Esophagus (tissue), 2 donors: ENCODE results near the gene PYGB. TPM values are rescaled to one million over a fixed set of nuclear protein-coding genes. Genes with fewer than 3 reads are reported as not detected.
"Not testable (repeated sequence)": the region's sequence is repeated elsewhere in the genome, so short reads cannot be mapped to it uniquely, and the experiment has no call there.

ENCODE experiments used
- H3K27ac ChIP-seq, 2 donors: one replicate each; pipeline ENCODE4 v1.5.1; 2013; ENCODE audit warnings: low read depth in 2 of 2, mild to moderate bottlenecking in 2 of 2, inconsistent platforms in 1 of 2, low read length in 1 of 2, moderate library complexity in 1 of 2
- H3K27me3 ChIP-seq, 2 donors: one replicate each; pipeline ENCODE4 v1.6.1; 2013; ENCODE audit warnings: low read length in 2 of 2, control low read depth in 1 of 2, mild to moderate bottlenecking in 1 of 2; ENCODE audit not compliant: insufficient read depth in 2 of 2, control insufficient read depth in 1 of 2
- H3K36me3 ChIP-seq, 2 donors: one replicate each; pipeline ENCODE4 v1.6.1; 2013; ENCODE audit warnings: low read length in 1 of 2; ENCODE audit not compliant: control insufficient read depth in 2 of 2, insufficient read depth in 2 of 2
- H3K4me1 ChIP-seq, 2 donors: one replicate each; pipeline ENCODE4 v1.6.1; 2013; ENCODE audit warnings: low read length in 1 of 2; ENCODE audit not compliant: control insufficient read depth in 2 of 2, insufficient read depth in 2 of 2
- H3K4me3 ChIP-seq, 2 donors: one replicate each; pipeline ENCODE4 v1.5.1; 2013; ENCODE audit warnings: low read length in 2 of 2, mild to moderate bottlenecking in 2 of 2, low read depth in 1 of 2, moderate library complexity in 1 of 2
- H3K9me3 ChIP-seq, 2 donors: one replicate each; pipeline ENCODE4 v1.6.1; 2013; ENCODE audit warnings: mild to moderate bottlenecking in 2 of 2, low read depth in 1 of 2, low read length in 1 of 2, moderate library complexity in 1 of 2; ENCODE audit not compliant: control insufficient read depth in 2 of 2, insufficient read depth in 1 of 2
- WGBS, 2 donors: extraction: QIAGEN DNeasy Blood & Tissue Kit; methylation state at CpG; one replicate each; pipeline ENCODE4 v1.1.7; 2013; 5-methylcytosine and 5-hydroxymethylcytosine counted together
- polyA plus RNA-seq, 2 donors: library from polyadenylated mRNA; stranded (reverse); fragments of 200-250 nt; gene quantifications; one replicate each; pipeline ENCODE4 v1.2.3, GENCODE V29; 2013
- donor health status: healthy with polysubstance abuse.
- donor health status: Bipolar disorder and iron deficiency.

Gene PYGB
- polyA plus RNA-seq, 2 donors = 38.0 to 59.7 TPM

DNA sequence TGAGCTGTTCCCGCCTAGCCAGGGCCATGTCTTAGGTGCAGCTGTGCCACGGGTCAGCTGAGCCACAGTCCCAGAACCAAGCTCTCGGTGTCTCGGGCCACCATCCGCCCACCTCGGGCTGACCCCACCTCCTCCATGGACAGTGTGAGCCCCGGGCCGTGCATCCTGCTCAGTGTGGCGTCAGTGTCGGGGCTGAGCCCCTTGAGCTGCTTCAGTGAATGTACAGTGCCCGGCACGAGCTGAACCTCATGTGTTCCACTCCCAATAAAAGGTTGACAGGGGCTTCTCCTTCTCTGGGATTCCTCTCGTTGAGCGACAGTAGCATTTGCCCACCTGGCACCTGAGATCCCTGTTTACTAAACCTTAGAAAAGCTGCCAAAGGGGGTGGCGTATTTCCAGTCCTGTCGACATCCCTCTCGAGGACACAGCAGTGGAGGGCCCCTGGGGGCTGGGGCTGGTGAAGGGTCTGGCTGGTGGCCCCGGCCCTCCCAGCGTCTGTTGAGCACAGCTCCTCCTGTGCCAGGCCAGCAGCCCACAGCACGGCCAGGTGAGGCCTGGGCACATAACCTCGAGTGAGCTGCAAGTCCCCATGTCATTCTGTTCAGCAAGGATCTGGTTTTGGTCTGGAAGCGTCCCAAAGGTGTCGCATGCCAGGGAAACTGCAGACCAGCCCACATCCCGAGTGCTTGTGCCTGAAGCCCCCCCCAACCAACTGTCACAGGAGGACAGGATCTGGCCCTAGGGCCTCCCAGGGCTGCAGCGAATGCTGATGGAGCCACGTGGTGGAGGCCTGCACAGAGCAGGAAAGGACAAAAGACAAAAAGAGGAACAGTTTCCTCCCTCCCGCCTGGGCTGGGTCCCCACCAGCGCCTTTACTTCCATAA is 21.2 kb upstream of the PYGB start:
- H3K4me3 ChIP-seq = no peak overlapping the region
- H3K27me3 ChIP-seq = no peaks in the 10 kb centered on the region
- peaks cover 0 to 14% of the 10 kb centered on the region in 2 donors for H3K36me3 ChIP-seq
- peaks cover 8 to 15% of the 10 kb centered on the region in 2 donors for H3K4me1 ChIP-seq
- no peaks in the 10 kb centered on the region for H3K9me3 ChIP-seq
- WGBS, 2 donors = 69 to 71% methylated on average over 28 of the region's 28 CpGs
- peak overlapping the region; percentile 40 to 51 for H3K27ac ChIP-seq

DNA sequence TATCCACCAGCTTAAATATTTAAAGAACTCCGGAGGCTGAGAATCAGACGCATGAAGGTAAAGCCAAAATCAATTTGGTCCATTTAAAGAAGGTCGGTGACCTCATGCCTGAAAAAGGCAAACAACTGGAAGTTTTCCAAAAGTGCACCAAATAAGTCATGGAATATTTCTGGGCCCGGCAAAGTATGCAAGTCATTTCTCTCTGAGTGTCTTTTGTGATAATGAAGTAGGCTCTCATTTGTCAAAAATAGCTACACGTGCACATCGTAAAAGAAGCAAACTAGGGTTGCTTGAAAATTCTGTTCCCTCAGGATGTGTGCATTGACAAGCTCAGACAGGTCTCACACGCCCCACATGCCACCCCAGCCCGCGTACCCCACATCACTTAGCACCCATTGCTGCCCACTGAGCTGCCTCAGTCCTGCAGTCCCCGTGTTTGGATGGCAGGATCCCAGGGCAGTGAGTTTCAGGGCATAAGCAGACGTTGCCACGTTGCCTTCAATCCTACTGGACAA is 20.5 kb upstream of the PYGB start:
- H3K27me3 ChIP-seq = no peaks in the 10 kb centered on the region
- peaks cover 0 to 11% of the 10 kb centered on the region in 2 donors for H3K36me3 ChIP-seq
- H3K4me3 ChIP-seq = no peak overlapping the region
- peak overlapping the region; percentile 51 to 62 for H3K27ac ChIP-seq
- H3K4me1 ChIP-seq = peaks cover 8 to 12% of the 10 kb centered on the region in 2 donors
- WGBS, 2 donors = 34 to 45% methylated on average over 12 of the region's 12 CpGs
- H3K9me3 ChIP-seq = no peaks in the 10 kb centered on the region

DNA sequence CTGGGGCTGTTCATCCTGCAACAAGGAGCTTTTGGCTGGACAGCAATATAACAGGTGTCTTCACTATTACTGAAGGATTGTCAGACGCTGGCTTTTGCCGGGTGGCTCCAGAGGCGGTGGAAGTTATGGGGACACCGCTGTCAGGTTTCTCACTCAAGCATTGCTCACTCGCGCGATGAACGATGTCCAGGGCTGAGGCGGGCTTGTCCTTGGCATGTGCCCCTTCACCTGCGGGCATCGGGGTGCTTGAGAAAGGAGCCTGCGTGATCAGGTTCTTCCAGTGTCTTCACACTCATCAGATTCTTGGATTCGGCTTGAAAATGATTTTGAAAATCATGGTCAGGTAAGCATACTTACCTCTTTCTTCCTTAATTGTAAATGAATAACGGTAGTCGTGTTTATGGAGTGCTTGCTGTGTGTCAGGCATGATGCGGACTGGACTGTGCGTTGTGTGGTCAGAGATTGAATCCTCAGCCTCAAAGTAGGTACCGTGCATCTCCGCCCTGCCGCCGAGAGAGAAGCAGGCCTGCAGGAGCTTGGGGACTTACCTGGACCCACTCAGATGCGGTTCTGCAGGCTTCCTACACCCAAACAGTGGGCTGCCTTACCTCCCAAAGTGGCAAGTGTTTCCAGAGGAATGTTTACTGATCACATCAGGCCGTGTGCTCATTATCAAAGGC is 18.3 kb upstream of the PYGB start:
- H3K4me1 ChIP-seq = peaks cover 8 to 11% of the 10 kb centered on the region in 2 donors
- H3K27me3 ChIP-seq = no peaks in the 10 kb centered on the region
- H3K36me3 ChIP-seq = peaks cover 0 to 4% of the 10 kb centered on the region in 2 donors
- H3K27ac ChIP-seq = peak overlapping the region in 1 of 2 donors; percentile 34
- H3K4me3 ChIP-seq = no peak overlapping the region
- 82 to 85% methylated on average over 23 of the region's 23 CpGs for WGBS, 2 donors
- no peaks in the 10 kb centered on the region for H3K9me3 ChIP-seq

DNA sequence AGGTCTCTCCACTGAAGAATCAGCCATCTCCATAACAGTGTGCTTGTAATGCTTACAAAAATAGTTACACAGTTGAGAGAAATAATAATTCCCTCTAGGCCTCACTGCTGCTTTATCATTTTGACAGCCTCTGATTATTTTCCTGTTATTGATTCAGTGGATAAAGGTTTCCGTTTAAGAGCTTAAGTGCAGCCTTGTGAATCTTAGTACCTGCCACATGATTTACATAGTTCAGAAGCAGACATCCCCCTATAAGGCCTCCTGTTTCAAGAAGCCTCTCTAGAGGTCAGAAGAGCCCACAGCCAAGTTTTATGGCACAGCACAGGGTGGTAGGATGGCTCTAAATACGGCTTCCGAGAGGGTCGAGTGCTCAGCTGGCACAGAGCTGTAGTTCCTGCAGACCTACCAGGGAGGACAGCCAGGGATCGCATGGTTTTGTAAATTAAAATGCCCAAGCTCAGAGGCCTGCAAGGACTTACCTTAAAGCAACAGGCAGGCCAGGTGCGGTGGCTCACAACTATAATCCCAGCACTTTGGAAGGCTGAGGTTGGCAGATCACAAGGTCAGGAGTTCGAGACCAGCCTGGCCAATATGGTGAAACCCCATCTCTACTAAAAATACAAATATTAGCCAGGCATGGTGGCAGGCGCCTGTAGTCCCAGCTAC is 17.6 kb upstream of the PYGB start:
- H3K4me1 ChIP-seq = peaks cover 8 to 13% of the 10 kb centered on the region in 2 donors
- WGBS, 2 donors = 65 to 70% methylated on average over 8 of the region's 8 CpGs
- peaks cover 0 to 4% of the 10 kb centered on the region in 2 donors for H3K36me3 ChIP-seq

GRCh38 chr20:25233016-25233772 is 14.7 kb upstream of the PYGB start:
- Histone ChIP-seq H3K27me3 (no peaks in the 10 kb centered on the region), H3K36me3 (no peaks in the 10 kb centered on the region), H3K9me3 (no peaks in the 10 kb centered on the region), H3K27ac (peak overlapping the region; percentile 67 to 88), H3K4me3 (no peak overlapping the region), H3K4me1 (peaks cover 0 to 21% of the 10 kb centered on the region in 2 donors)
- WGBS, 2 donors = 48 to 52% methylated on average over 10 of the region's 10 CpGs

More for the DNA sequence above, 17.6 kb upstream of the PYGB start:
- no peaks in the 10 kb centered on the region for H3K9me3 ChIP-seq
- no peaks in the 10 kb centered on the region for H3K27me3 ChIP-seq
- H3K4me3 ChIP-seq = no peak overlapping the region
- H3K27ac ChIP-seq = peak overlapping the region in 1 of 2 donors; percentile 45

GRCh38 chr20:25234009-25234849 is 13.7 kb upstream of the PYGB start:
- H3K36me3 ChIP-seq = not testable (repeated sequence)

DNA sequence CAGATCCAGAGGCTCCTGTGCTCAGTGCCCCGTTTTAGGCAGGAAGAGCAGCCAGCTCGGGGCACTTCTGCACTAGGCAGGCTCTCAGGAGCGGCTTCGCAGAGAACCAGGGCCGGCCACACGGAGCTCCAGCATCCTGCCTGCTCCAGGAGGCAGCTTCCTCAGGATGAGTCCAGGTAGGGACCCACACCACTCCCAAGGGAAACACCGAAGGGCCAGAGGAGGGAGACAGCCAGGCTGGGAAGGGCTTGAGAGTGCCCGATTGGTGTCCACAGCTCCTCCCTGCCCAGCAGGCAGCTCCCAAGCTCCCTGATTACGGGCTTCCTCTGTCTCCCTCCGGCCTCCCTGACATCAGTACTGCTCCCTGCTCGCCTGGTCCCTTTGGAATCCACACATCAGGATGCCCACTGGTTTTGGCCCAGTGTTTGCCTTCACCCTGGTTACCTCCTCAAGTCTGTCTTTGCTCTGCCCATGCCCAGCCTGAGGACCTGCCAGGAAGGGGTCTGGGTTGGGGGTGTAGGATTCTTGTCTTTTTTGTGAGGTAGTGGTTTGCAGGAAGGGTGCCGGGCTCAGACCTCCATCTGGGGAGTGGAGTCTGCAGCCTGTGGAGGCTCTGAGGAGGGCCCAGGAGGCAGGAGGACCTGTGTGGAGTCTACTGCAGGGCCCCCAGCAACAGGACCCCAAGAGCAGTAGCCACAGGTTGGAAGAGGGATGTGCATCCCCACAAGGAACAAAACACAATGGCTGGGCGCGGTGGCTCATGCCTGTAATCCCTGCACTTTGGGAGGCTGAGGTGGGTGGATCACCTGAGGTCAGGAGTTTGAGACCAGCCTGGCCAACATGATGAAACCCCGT is 11.2 kb upstream of the PYGB start:
- peaks cover 3 to 31% of the 10 kb centered on the region in 2 donors for H3K4me1 ChIP-seq
- H3K36me3 ChIP-seq = no peaks in the 10 kb centered on the region
- H3K27me3 ChIP-seq = no peaks in the 10 kb centered on the region
- H3K4me3 ChIP-seq = no peak overlapping the region
- peak overlapping the region in 1 of 2 donors; percentile 28 for H3K27ac ChIP-seq
- no peaks in the 10 kb centered on the region for H3K9me3 ChIP-seq
- WGBS, 2 donors = 77 to 80% methylated on average over 15 of the region's 15 CpGs

More at GRCh38 chr20:25234009-25234849, 13.7 kb upstream of the PYGB start:
- Histone ChIP-seq H3K4me1 (peaks cover under 1 to 27% of the 10 kb centered on the region in 2 donors), H3K27ac (peak overlapping the region; percentile 41 to 76)
- not testable (repeated sequence) for H3K27me3 ChIP-seq, H3K9me3 ChIP-seq, H3K4me3 ChIP-seq
- WGBS, 2 donors = 59 to 61% methylated on average over 7 to 8 of the region's 8 CpGs
